D721Med (cell line): ENCODE data around the gene TMEM258.
A peak's percentile ranks its signal among the peaks of the same experiment; 100 is the strongest.

Experiments
- DNase-seq: peaks from one replicate; pipeline ENCODE4 v3.0.0; 2011; ENCODE audit warnings: low spot score; ENCODE audit not compliant: insufficient read length
- FAIRE-seq: peaks from 2 replicates; lab custom pipeline; 2011; peaks lifted over from hg19 to GRCh38; lab: Jason Lieb, UNC
- TF ChIP-seq, protein P1 (sequence below): IDR thresholded peaks from 2 replicates; pipeline ENCODE4 v1.5.1; 2012; ENCODE audit warnings: mild to moderate bottlenecking, control low read depth; ENCODE audit not compliant: insufficient read depth; ENCODE audit errors: missing control alignments

TMEM258 gene

DNA sequence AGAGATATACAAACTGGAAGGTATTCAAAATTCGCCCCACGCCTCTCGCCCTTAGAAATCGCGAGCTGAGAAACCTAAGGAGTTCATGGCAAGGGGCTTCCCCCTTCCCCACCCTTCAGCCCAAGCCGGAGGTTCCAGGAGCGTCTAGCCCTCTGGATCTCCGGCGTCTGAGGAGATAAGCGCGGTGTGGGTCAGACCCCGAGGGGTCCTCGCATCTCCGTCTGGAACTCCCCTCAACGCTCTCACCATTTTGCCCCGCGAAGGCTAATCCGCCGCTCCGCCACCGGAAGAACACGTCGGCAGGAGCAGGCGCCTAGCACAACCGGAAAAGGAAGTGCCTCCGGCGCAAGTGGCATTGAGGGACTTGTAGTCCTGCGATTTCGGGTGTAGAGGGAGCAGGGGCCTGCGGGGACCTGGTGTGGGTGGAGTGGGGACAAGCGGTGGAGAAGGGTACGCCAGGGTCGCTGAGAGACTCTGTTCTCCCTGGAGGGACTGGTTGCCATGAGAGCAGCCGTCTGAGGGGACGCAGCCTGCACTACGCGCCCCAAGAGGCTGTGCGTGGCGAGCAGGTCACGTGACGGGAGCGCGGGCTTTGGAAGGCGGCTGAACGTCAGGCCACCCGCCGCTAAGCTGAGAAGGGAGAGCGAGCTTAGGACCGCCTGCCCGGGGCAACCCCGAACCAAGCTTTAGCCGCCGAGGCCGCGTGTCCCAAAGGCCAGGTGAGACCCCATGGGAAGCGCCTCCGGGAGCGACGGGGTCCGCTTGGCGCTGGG, at the start of gene TMEM258, which contains the start of gene FEN1:
TSS of gene TMEM258 (minus strand) at position 290 of the 773 bp plus-strand sequence. CDS start at position 249, 41 bp downstream.
TSS of gene FEN1 (plus strand) at position 602 of the 773 bp plus-strand sequence. CDS start 2,451 bp downstream, outside the sequence.
- TF ChIP-seq, protein P1, sequence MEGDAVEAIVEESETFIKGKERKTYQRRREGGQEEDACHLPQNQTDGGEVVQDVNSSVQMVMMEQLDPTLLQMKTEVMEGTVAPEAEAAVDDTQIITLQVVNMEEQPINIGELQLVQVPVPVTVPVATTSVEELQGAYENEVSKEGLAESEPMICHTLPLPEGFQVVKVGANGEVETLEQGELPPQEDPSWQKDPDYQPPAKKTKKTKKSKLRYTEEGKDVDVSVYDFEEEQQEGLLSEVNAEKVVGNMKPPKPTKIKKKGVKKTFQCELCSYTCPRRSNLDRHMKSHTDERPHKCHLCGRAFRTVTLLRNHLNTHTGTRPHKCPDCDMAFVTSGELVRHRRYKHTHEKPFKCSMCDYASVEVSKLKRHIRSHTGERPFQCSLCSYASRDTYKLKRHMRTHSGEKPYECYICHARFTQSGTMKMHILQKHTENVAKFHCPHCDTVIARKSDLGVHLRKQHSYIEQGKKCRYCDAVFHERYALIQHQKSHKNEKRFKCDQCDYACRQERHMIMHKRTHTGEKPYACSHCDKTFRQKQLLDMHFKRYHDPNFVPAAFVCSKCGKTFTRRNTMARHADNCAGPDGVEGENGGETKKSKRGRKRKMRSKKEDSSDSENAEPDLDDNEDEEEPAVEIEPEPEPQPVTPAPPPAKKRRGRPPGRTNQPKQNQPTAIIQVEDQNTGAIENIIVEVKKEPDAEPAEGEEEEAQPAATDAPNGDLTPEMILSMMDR, result no peak
- peak; percentile 91 for DNase-seq
- FAIRE-seq, result no peak

DNA sequence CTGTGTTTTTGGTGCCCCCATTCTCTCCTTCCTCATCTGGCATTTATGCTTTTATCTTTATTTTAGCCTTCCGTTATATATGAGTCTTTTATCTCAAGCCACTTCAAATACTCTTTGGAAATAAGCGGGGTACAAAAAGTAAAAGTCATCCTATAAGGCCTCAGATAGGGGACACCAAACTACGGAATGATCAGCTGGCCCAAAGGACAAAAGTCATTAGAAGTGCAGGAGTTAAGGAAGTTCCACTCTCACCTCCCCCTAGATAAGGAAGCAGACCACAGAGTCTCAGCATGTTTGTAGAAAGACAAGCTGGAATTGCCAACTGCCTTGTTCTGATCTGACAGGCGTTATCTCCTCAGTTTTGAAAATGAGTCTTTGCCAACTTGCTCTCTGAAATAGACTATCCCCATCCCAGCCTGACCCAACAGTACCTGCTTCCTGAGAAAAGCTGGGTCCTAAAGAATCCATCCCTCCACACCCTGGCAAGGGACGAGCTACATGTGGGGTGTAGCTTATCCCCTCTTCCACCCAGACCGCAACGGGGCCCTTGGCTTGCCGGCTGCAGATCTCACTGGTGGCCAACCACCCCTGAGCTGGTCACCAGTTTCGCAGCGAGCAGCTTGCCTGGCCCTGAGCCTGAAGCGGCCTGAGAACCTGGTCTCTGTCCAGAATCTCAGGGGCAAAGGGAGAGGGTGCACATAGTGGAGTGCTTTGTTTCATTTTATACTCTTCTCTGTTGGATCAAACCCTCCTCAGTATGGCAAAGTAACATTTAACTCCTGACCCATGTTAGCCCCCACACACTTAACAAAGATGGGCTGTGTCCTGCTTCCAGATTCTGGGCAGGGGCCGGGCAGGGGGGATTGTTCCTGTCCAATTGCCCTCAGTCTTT, 49.5 kb upstream of the TMEM258 start:
- TF ChIP-seq, protein P1, result no peak
- DNase-seq (no peak), FAIRE-seq (no peak)

DNA sequence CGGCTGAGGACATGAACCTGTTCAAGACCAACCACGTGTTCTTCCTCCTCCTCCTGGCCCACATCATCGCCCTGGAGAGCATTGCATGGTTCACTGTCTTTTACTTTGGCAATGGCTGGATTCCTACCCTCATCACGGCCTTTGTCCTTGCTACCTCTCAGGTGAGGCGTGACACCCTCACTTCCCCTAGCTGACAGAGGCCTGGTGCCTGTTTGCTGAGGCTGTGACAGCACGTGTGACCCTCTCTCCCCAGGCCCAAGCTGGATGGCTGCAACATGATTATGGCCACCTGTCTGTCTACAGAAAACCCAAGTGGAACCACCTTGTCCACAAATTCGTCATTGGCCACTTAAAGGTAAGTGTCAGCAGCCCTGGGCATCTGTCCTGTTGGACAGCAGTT, 48.0 kb upstream of the TMEM258 start:
- DNase-seq (no peak), FAIRE-seq (no peak)
- TF ChIP-seq, protein P1, result no peak

DNA sequence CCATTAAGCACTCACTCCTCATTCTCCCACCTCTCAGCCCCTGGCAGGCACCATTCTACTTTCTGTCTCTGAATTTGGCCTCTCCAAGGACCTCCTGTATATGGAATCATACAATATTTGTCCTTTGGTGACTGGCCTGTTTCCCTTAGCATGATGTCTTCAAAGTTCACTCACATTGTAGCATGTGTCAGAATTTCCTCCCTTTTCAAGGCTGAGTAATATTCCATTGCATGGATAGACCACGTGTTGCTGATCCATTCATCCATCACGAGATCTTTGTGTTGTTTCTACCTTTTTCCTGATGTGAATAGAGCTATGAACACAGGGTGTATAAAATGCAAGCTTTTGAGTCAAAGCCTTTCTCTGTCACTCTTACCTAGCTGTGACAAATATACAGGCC, 47.3 kb upstream of the TMEM258 start:
- DNase-seq (no peak), FAIRE-seq (no peak)
- TF ChIP-seq, protein P1, result no peak

DNA sequence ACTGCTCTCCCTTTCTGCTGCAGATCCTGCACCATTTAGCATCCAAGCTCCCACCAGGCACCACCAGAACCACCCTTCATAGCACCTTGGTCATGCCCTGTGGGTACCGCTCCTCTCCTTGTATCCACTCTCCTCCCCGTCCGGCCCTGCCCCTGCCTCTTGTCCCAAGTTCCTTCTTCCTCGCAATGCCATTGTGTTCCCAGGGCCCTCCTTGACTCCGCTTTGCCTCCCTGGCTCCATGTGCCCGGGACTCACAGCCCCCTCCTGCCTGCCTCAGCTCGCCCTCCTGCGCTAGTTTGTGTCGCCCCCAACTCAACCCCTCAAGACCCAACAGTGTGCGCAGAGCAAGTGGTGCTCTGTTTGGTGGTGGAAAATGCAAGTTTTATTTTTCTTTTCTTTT, 46.5 kb upstream of the TMEM258 start:
- TF ChIP-seq, protein P1, result no peak
- FAIRE-seq, result no peak

DNA sequence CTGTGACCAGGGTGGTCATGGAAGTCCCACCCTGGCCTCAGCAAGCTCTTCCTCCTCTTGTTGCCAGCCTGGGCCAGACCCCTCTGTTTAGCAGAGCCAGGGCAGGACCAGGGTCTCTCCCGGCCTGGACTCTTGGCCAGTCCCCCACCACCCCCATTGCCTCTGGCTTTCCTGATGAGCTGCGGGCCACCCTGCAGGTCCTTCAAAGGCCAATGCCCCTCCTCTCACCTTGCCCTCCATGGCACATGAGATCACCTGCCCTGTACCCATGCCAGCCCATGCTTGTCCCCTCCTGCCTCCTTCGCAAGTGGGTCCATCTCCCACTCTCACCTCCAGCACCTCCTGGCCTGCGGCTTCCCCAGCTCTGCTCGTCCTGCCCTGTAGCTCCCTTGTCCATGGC, 46.1 kb upstream of the TMEM258 start:
- DNase-seq (no peak), FAIRE-seq (no peak)
- TF ChIP-seq, protein P1, result no peak

More for the DNA sequence above, 46.5 kb upstream of the TMEM258 start:
- no peak for DNase-seq
